Astrocyte (in vitro differentiated cells and primary cell): ENCODE data around the gene KCNMB2. TPM values are rescaled to one million over a fixed set of nuclear protein-coding genes. Genes with fewer than 3 reads are reported as not detected.

Experiments
- DNase-seq: peaks from one replicate; pipeline ENCODE4 v3.0.0-alpha.2; 2010; ENCODE audit warnings: low read depth
- FAIRE-seq: peaks from 2 replicates; lab custom pipeline; 2011; peaks lifted over from hg19 to GRCh38; lab: Jason Lieb, UNC
- H2AFZ ChIP-seq: 2 replicates; pipeline ENCODE4 v1.6.0; 2012; ENCODE audit warnings: low read depth, low read length, inconsistent platforms
- H3K27ac ChIP-seq: 2 replicates; pipeline ENCODE4 v1.5.1; 2011; ENCODE audit warnings: low read depth, low read length, inconsistent platforms
- H3K27me3 ChIP-seq: 2 replicates; pipeline ENCODE4 v1.6.0; 2011; ENCODE audit warnings: low read length, inconsistent platforms; ENCODE audit not compliant: insufficient read depth
- H3K36me3 ChIP-seq: 2 replicates; pipeline ENCODE4 v1.5.1; 2011; ENCODE audit warnings: low read length, inconsistent platforms; ENCODE audit not compliant: insufficient read depth
- H3K4me1 ChIP-seq: 2 replicates; pipeline ENCODE4 v1.5.1; 2011; ENCODE audit warnings: low read length, inconsistent platforms; ENCODE audit not compliant: insufficient read depth
- H3K4me2 ChIP-seq: 2 replicates; pipeline ENCODE4 v1.6.0; 2012; ENCODE audit warnings: low read length, inconsistent platforms
- H3K4me3 ChIP-seq: 2 replicates; pipeline ENCODE4 v1.5.1; 2011; ENCODE audit warnings: low read depth, mild to moderate bottlenecking, low read length, inconsistent platforms; ENCODE audit not compliant: insufficient read depth
- H3K79me2 ChIP-seq: 2 replicates; pipeline ENCODE4 v1.6.0; 2012; ENCODE audit warnings: mild to moderate bottlenecking, low read length, inconsistent platforms; ENCODE audit not compliant: insufficient read depth
- H3K9ac ChIP-seq: 2 replicates; pipeline ENCODE4 v1.6.0; 2012; ENCODE audit warnings: mild to moderate bottlenecking, low read length, inconsistent platforms
- H3K9me3 ChIP-seq: 2 replicates; pipeline ENCODE4 v1.5.1; 2012; ENCODE audit warnings: low read depth, mild to moderate bottlenecking, low read length, inconsistent platforms; ENCODE audit not compliant: insufficient read depth
- H4K20me1 ChIP-seq: 2 replicates; pipeline ENCODE4 v1.6.0; 2012; ENCODE audit warnings: low read length, inconsistent platforms; ENCODE audit not compliant: insufficient read depth
- H3K27ac Mint-ChIP-seq: one replicate; pipeline ENCODE4 v1.8.0; 2021; ENCODE audit warnings: mild to moderate bottlenecking, mixed read lengths; ENCODE audit not compliant: unreplicated experiment
- H3K27me3 Mint-ChIP-seq: one replicate; pipeline ENCODE4 v1.8.0; 2021; ENCODE audit warnings: low read depth, mixed read lengths; ENCODE audit not compliant: unreplicated experiment
- H3K36me3 Mint-ChIP-seq: one replicate; pipeline ENCODE4 v1.8.0; 2021; ENCODE audit warnings: low read depth, mixed read lengths; ENCODE audit not compliant: unreplicated experiment
- H3K4me1 Mint-ChIP-seq: one replicate; pipeline ENCODE4 v1.8.0; 2021; ENCODE audit warnings: low read depth, mixed read lengths; ENCODE audit not compliant: unreplicated experiment
- H3K4me3 Mint-ChIP-seq: one replicate; pipeline ENCODE4 v1.8.0; 2021; ENCODE audit warnings: mild to moderate bottlenecking, moderate library complexity, mixed read lengths; ENCODE audit not compliant: unreplicated experiment
- H3K9me3 Mint-ChIP-seq: one replicate; pipeline ENCODE4 v1.8.0; 2021; ENCODE audit warnings: mild to moderate bottlenecking, mixed read lengths; ENCODE audit not compliant: unreplicated experiment
- EZH2 ChIP-seq: IDR thresholded peaks from 2 replicates; pipeline ENCODE4 v1.6.1; 2012; ENCODE audit warnings: mild to moderate bottlenecking, low read length, inconsistent platforms; ENCODE audit not compliant: insufficient read depth
- total RNA-seq: library from RNA; stranded (reverse); gene quantifications from 2 replicates; pipeline ENCODE4 v1.2.1, GENCODE V29; 2021
- TF ChIP-seq, protein P1 (sequence below): IDR thresholded peaks from 2 replicates; pipeline ENCODE4 v1.5.1; 2011; ENCODE audit warnings: low read depth, mild to moderate bottlenecking, inconsistent platforms, low read length, moderate library complexity; ENCODE audit not compliant: insufficient read depth

KCNMB2 gene
- total RNA-seq, 1 donor from 2014 or later = not detected

DNA sequence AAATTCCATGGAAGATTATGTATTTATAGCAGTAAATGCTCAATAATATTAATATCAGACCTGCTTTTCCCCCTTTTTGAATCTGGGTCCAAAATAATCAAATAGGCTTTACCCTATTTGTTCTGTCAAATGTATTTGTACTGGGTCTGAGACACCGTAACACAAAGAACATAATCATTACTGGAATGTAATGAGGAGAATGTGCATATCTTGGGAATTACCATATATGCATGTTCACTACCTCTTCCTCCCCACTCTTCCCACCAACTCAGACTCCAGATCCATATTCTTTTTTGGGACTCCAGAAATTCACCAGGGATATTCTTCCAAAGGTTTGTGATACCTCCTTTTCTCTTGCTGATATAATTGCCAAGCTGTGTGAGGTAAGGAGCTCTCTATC is 237.1 kb downstream of the KCNMB2 start:
- no peaks in the 10 kb centered on the region for H3K4me1 ChIP-seq
- TF ChIP-seq EZH2 = no peak
- TF ChIP-seq, protein P1, sequence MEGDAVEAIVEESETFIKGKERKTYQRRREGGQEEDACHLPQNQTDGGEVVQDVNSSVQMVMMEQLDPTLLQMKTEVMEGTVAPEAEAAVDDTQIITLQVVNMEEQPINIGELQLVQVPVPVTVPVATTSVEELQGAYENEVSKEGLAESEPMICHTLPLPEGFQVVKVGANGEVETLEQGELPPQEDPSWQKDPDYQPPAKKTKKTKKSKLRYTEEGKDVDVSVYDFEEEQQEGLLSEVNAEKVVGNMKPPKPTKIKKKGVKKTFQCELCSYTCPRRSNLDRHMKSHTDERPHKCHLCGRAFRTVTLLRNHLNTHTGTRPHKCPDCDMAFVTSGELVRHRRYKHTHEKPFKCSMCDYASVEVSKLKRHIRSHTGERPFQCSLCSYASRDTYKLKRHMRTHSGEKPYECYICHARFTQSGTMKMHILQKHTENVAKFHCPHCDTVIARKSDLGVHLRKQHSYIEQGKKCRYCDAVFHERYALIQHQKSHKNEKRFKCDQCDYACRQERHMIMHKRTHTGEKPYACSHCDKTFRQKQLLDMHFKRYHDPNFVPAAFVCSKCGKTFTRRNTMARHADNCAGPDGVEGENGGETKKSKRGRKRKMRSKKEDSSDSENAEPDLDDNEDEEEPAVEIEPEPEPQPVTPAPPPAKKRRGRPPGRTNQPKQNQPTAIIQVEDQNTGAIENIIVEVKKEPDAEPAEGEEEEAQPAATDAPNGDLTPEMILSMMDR = no peak
- no peak for FAIRE-seq
- H3K4me1 Mint-ChIP-seq = peaks cover 2% of the 10 kb centered on the region
- H3K4me3 Mint-ChIP-seq = no peak overlapping the region
- no peak overlapping the region for H3K27ac ChIP-seq
- H4K20me1 ChIP-seq = no peaks in the 10 kb centered on the region
- no peak overlapping the region for H3K27ac Mint-ChIP-seq
- H3K27me3 Mint-ChIP-seq = no peaks in the 10 kb centered on the region
- H3K79me2 ChIP-seq = no peaks in the 10 kb centered on the region
- no peak overlapping the region for H3K4me2 ChIP-seq
- H3K36me3 ChIP-seq = no peaks in the 10 kb centered on the region
- no peak overlapping the region for H3K9ac ChIP-seq
- no peaks in the 10 kb centered on the region for H3K27me3 ChIP-seq
- no peak overlapping the region for H2AFZ ChIP-seq
- H3K36me3 Mint-ChIP-seq = no peaks in the 10 kb centered on the region
- DNase-seq = no peak
- H3K4me3 ChIP-seq = no peak overlapping the region
- H3K9me3 ChIP-seq = no peaks in the 10 kb centered on the region
- H3K9me3 Mint-ChIP-seq = no peaks in the 10 kb centered on the region

DNA sequence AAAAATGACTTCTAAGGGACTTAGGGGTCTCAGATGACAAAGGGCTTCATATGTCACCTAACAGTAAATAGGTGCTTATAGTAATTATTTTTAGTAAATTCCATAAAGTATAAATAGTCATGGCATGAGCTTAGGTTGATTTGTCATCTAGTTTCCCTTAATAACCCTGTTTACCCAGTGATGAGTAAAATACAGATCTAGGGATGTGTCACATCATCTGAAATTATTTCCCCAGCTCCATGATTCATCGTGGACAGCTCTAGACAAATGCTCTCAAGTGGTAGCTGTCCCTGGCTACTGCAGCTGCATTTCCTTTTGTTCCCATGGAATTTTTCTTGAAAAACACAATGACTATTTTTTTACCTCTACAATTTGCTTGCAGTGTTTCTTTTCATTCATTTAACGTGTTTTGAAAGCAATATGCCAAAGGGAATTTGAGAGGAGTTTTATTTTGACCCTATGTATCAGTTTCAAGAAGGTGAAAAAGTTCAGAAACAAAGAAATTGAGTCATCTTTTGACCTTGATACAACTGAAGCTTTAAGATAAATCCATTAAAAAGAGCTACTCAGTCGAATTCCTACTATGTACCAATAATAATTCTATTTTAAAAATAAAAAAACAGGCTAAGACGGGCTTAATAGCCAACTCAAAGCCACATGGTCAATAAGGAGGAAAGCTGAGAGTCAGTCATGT is 241.6 kb downstream of the KCNMB2 start:
- H3K27ac Mint-ChIP-seq = peak overlapping the region; percentile 26

DNA sequence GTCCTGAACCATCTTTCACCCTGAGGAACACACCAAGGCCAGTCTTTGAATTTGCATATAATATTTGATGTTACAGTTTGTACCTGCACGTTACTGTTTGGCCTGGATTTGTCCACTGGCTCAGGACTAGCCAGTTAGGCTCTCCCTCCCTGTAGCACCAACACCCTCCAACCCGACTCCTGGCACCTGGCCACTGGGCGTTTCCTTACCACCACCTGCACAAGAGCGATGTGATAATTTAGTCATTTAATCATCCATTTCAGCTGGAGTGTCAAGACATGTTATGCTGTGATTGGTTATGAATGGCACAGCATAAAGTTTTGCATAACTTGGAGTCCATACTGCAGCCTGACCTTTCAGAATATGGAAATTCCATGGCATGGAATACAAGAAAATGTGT is 242.4 kb downstream of the KCNMB2 start:
- no peaks in the 10 kb centered on the region for H3K9me3 Mint-ChIP-seq
- Histone ChIP-seq H3K9me3 (no peaks in the 10 kb centered on the region), H3K79me2 (no peaks in the 10 kb centered on the region), H3K4me1 (no peaks in the 10 kb centered on the region), H3K27ac (no peak overlapping the region), H3K4me3 (no peak overlapping the region), H3K27me3 (no peaks in the 10 kb centered on the region), H4K20me1 (no peaks in the 10 kb centered on the region), H3K9ac (no peak overlapping the region), H3K4me2 (no peak overlapping the region), H3K36me3 (no peaks in the 10 kb centered on the region), H2AFZ (no peak overlapping the region)
- TF ChIP-seq, protein P1 = no peak
- TF ChIP-seq EZH2 = no peak
- H3K4me3 Mint-ChIP-seq = no peak overlapping the region
- FAIRE-seq (no peak), DNase-seq (no peak)
- H3K36me3 Mint-ChIP-seq = no peaks in the 10 kb centered on the region
- no peaks in the 10 kb centered on the region for H3K4me1 Mint-ChIP-seq
- no peak overlapping the region for H3K27ac Mint-ChIP-seq
- no peaks in the 10 kb centered on the region for H3K27me3 Mint-ChIP-seq

More for the DNA sequence above, 241.6 kb downstream of the KCNMB2 start:
- H2AFZ ChIP-seq = no peak overlapping the region
- TF ChIP-seq, protein P1 = no peak
- no peaks in the 10 kb centered on the region for H3K79me2 ChIP-seq
- Mint-ChIP-seq H3K9me3 (no peaks in the 10 kb centered on the region), H3K27me3 (no peaks in the 10 kb centered on the region), H3K36me3 (no peaks in the 10 kb centered on the region), H3K4me1 (no peaks in the 10 kb centered on the region), H3K4me3 (no peak overlapping the region)
- no peak overlapping the region for H3K4me3 ChIP-seq
- H3K9me3 ChIP-seq = no peaks in the 10 kb centered on the region
- peak overlapping the region; percentile 8 for H3K4me2 ChIP-seq
- H3K27ac ChIP-seq = peak overlapping the region; percentile 6
- DNase-seq (peak; percentile 18), FAIRE-seq (no peak)
- no peaks in the 10 kb centered on the region for H3K36me3 ChIP-seq
- no peak overlapping the region for H3K9ac ChIP-seq
- H3K4me1 ChIP-seq = no peaks in the 10 kb centered on the region
- H4K20me1 ChIP-seq = no peaks in the 10 kb centered on the region
- no peaks in the 10 kb centered on the region for H3K27me3 ChIP-seq
